ENCODE data around the gene PRSS1. TPM values are rescaled to one million over a fixed set of nuclear protein-coding genes. Genes with fewer than 3 reads are reported as not detected.

Gene PRSS1
- total RNA-seq, 1 experiment from 2014 or later, result 7.3 TPM

- Histone ChIP-seq H3K4me3 (ENCODE audit: low read depth in 2 of 2, low read length in 2 of 2) (no peak overlapping the region), H3K36me3 (ENCODE audit: control insufficient read depth, insufficient read depth, low read length) (no peaks in the 10 kb centered on the region), H3K27ac (ENCODE audit: low read length) (no peak overlapping the region), H3K4me1 (ENCODE audit: control insufficient read depth, insufficient read depth, low read length) (no peaks in the 10 kb centered on the region), H3K27me3 (ENCODE audit: control insufficient read depth, insufficient read depth, low read length) (peaks cover 6% of the 10 kb centered on the region; the same call in 1 of the 2 replicates), H3K9me3 (ENCODE audit: control insufficient read depth, insufficient read depth, low read depth, low read length) (no peaks in the 10 kb centered on the region)
- ChIA-PET CTCF (interaction anchor here (0.6 to 0.7 kb wide), 3 partner anchors 8 to 196 kb away, joined by 6 to 17 read pairs (median 10); no protein-coding TSS in a partner anchor), POLR2A (no interaction called here)
- in situ Hi-C loops (cut with HindIII; ENCODE audit: low pct_unique_long_range_greater_than_20kb, low sequenced_read_pairs) (no loop called here), intact Hi-C loops (cut with micrococcal nuclease; ENCODE audit: unreplicated experiment) (loop anchor here (10.0 kb wide), 2 partner anchors 70 to 180 kb away; no protein-coding TSS in a partner anchor)
- no TSS peak for BruUV-seq (replicated peaks)
- no peak for DNase-seq (ENCODE audit: low read depth, low spot score)
- no peak for TF ChIP-seq SIN3A (IDR thresholded peaks at IDR 0.05; ENCODE audit: borderline replicate concordance, insufficient read depth, low read depth, low read length)
- no peak for ATAC-seq
Observed at GRCh38 chr7:142784716-142785115, 35.4 kb downstream of the PRSS1 start.

- Histone ChIP-seq H3K4me3 (ENCODE audit: low read depth in 2 of 2, low read length in 2 of 2) (no peak overlapping the region), H3K27ac (ENCODE audit: low read length) (no peak overlapping the region), H3K27me3 (ENCODE audit: control insufficient read depth, insufficient read depth, low read length) (peaks cover 8% of the 10 kb centered on the region; the same call in 1 of the 2 replicates), H3K9me3 (ENCODE audit: control insufficient read depth, insufficient read depth, low read depth, low read length) (no peaks in the 10 kb centered on the region), H3K4me1 (ENCODE audit: control insufficient read depth, insufficient read depth, low read length) (no peaks in the 10 kb centered on the region), H3K36me3 (ENCODE audit: control insufficient read depth, insufficient read depth, low read length) (no peaks in the 10 kb centered on the region)
- TF ChIP-seq TCF7L2 (IDR thresholded peaks at IDR 0.05; ENCODE audit: low read depth, low read length), result no peak
- TF ChIP-seq SIN3A (IDR thresholded peaks at IDR 0.05; ENCODE audit: borderline replicate concordance, insufficient read depth, low read depth, low read length), result no peak
- no peak for TF ChIP-seq POLR2AphosphoS5 (IDR thresholded peaks at IDR 0.05; ENCODE audit: low read depth, low read length)
- TF ChIP-seq CTCF (IDR thresholded peaks at IDR 0.05), result no peak
- no peak for TF ChIP-seq REST (IDR thresholded peaks at IDR 0.05; ENCODE audit: insufficient read depth in 1 of 2, low read depth in 2 of 2, low read length in 1 of 2)
- in situ Hi-C loops (cut with HindIII; ENCODE audit: low pct_unique_long_range_greater_than_20kb, low sequenced_read_pairs), result no loop called here
- no TSS peak for BruUV-seq (replicated peaks)
- DNase-seq (ENCODE audit: low read depth, low spot score), result no peak
- CTCF ChIA-PET, result interaction anchor here (0.9 kb wide), 1 partner anchor 153 kb away, joined by 3 read pairs; no protein-coding TSS in a partner anchor
- POLR2A ChIA-PET, result no interaction called here
- intact Hi-C loops (cut with micrococcal nuclease; ENCODE audit: unreplicated experiment), result loop anchor here (10.0 kb wide), 2 partner anchors 71 to 181 kb away; no protein-coding TSS in a partner anchor
- ATAC-seq, result no peak
Observed at GRCh38 chr7:142785841-142786250, 36.6 kb downstream of the PRSS1 start.

GRCh38 chr7:142787034-142787768 lies 37.9 kb downstream of the PRSS1 start:
- Histone ChIP-seq H3K4me3 (ENCODE audit: low read depth in 2 of 2, low read length in 2 of 2) (no peak overlapping the region), H3K27me3 (ENCODE audit: control insufficient read depth, insufficient read depth, low read length) (peaks cover 7% of the 10 kb centered on the region; the same call in 1 of the 2 replicates), H3K36me3 (ENCODE audit: control insufficient read depth, insufficient read depth, low read length) (no peaks in the 10 kb centered on the region), H3K9me3 (ENCODE audit: control insufficient read depth, insufficient read depth, low read depth, low read length) (no peaks in the 10 kb centered on the region), H3K4me1 (ENCODE audit: control insufficient read depth, insufficient read depth, low read length) (no peaks in the 10 kb centered on the region), H3K27ac (ENCODE audit: low read length) (no peak overlapping the region)
- no peak for TF ChIP-seq REST (IDR thresholded peaks at IDR 0.05; ENCODE audit: insufficient read depth in 1 of 2, low read depth in 2 of 2, low read length in 1 of 2)
- no peak for TF ChIP-seq POLR2AphosphoS5 (IDR thresholded peaks at IDR 0.05; ENCODE audit: low read depth, low read length)
- TF ChIP-seq TCF7L2 (IDR thresholded peaks at IDR 0.05; ENCODE audit: low read depth, low read length), result no peak
- TF ChIP-seq CTCF (IDR thresholded peaks at IDR 0.05), result no peak
- POLR2A ChIA-PET, result no interaction called here
- CTCF ChIA-PET, result no interaction called here
- intact Hi-C loops (cut with micrococcal nuclease; ENCODE audit: unreplicated experiment) (loop anchor here (10.0 kb wide), 2 partner anchors 72 to 182 kb away; no protein-coding TSS in a partner anchor), in situ Hi-C loops (cut with HindIII; ENCODE audit: low pct_unique_long_range_greater_than_20kb, low sequenced_read_pairs) (no loop called here)
- ATAC-seq, result no peak
- BruUV-seq (replicated peaks), result no TSS peak
- no peak for DNase-seq (ENCODE audit: low read depth, low spot score)

Data from Panc1 (cell line).